ENCODE results near the gene LZTS2.

DNA sequence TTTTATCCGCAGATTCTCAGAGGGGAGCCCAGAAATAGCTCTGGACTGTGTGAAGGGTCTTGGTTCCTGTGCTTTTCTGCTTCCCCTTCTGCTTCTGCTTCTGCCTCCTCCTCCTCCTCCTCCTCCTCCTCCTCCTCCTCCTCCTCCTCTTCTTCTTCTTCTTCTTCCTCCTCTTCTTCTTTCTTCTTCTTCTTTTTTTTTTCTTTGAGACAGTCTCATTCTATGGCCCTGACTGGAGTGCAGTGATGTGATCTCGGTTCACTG, 19.8 kb downstream of the LZTS2 start:
- no peak for TF ChIP-seq GATA2 (IDR thresholded peaks at IDR 0.05; ENCODE audit: low read depth, low read length)
- no peak for TF ChIP-seq GATA3 (IDR thresholded peaks at IDR 0.05; ENCODE audit: low read depth, low read length)

Data from SH-SY5Y (cell line).